WTC11 (cell line): ENCODE measurements around the gene CPLX3. TPM values are rescaled to one million over a fixed set of nuclear protein-coding genes. Genes with fewer than 3 reads are reported as not detected.

ENCODE experiments used
- ATAC-seq: fragments of 200-7000 bp; cut with Tn5 transposase; 2 replicates; pipeline ENCODE4 v1.10.0; 2021; ENCODE audit warnings: mild to moderate bottlenecking, moderate library complexity
- CTCF ChIA-PET: fragments of 300-600 bp; sonication (Branson Sonifier 250); formaldehyde crosslinking; loops from one replicate; lab custom pipeline; 2021; ENCODE audit warnings: antibody characterized with exemption; lab: Charles Lee
- POLR2A ChIA-PET: fragments of 350-600 bp; sonication (Branson Sonifier 250); formaldehyde crosslinking; loops from one replicate; lab custom pipeline; 2021; ENCODE audit warnings: antibody characterized with exemption; lab: Charles Lee
- DNase-seq: peaks from one replicate; pipeline ENCODE4 v3.0.0; 2021; ENCODE audit warnings: low spot score
- H3K27ac Mint-ChIP-seq: 2 replicates; pipeline ENCODE4 v1.8.0; 2021; ENCODE audit warnings: mixed read lengths
- H3K27me3 Mint-ChIP-seq: 2 replicates; pipeline ENCODE4 v1.8.0; 2021; ENCODE audit warnings: low read depth, mild to moderate bottlenecking, moderate library complexity, mixed read lengths
- H3K36me3 Mint-ChIP-seq: 2 replicates; pipeline ENCODE4 v1.8.0; 2021; ENCODE audit warnings: mixed read lengths
- H3K4me1 Mint-ChIP-seq: 2 replicates; pipeline ENCODE4 v1.8.0; 2022; ENCODE audit warnings: mixed read lengths
- H3K4me3 Mint-ChIP-seq: 2 replicates; pipeline ENCODE4 v1.8.0; 2021; ENCODE audit warnings: mild to moderate bottlenecking, moderate library complexity, mixed read lengths
- H3K9me3 Mint-ChIP-seq: 2 replicates; pipeline ENCODE4 v1.8.0; 2021; ENCODE audit warnings: mixed read lengths
- AR ChIP-seq: fragments of 250-450 bp; sonication (Bioruptor Pico); IDR thresholded peaks from 2 replicates; pipeline ENCODE4 v1.9.0; 2021; ENCODE audit warnings: mild to moderate bottlenecking
- GRHL2 ChIP-seq: fragments of 250-450 bp; sonication (Bioruptor Pico); IDR thresholded peaks from 2 replicates; pipeline ENCODE4 v1.8.0; 2022; ENCODE audit warnings: mild to moderate bottlenecking, moderate library complexity; ENCODE audit not compliant: insufficient replicate concordance, severe bottlenecking
- GTF2I ChIP-seq: fragments of 250-450 bp; sonication (Bioruptor Pico); conservative IDR thresholded peaks from 2 replicates; pipeline ENCODE4 v1.4.0; 2021; ENCODE audit warnings: mild to moderate bottlenecking
- IRF1 ChIP-seq: sonication (generic); formaldehyde crosslinking; IDR thresholded peaks from 2 replicates; pipeline ENCODE4 v1.8.0; 2023; ENCODE audit warnings: missing genetic modification reagents
- IRF2 ChIP-seq: sonication (generic); formaldehyde crosslinking; IDR thresholded peaks from 2 replicates; pipeline ENCODE4 v1.8.0; 2022; ENCODE audit warnings: low read depth, missing genetic modification reagents, borderline replicate concordance
- JUN ChIP-seq: sonication (generic); formaldehyde crosslinking; IDR thresholded peaks from 2 replicates; pipeline ENCODE4 v1.8.0; 2023; ENCODE audit warnings: mild to moderate bottlenecking, missing genetic modification reagents
- KAT7 ChIP-seq: sonication (generic); formaldehyde crosslinking; IDR thresholded peaks from 2 replicates; pipeline ENCODE4 v1.8.1; 2023; ENCODE audit warnings: missing genetic modification reagents, mild to moderate bottlenecking, borderline replicate concordance
- PRRX2 ChIP-seq: fragments of 250-450 bp; sonication (Bioruptor Pico); IDR thresholded peaks from 2 replicates; pipeline ENCODE4 v1.8.0; 2021; ENCODE audit warnings: mild to moderate bottlenecking
- RORB ChIP-seq: fragments of 250-450 bp; sonication (Bioruptor Pico); IDR thresholded peaks from 2 replicates; pipeline ENCODE4 v1.9.0; 2021; ENCODE audit warnings: mild to moderate bottlenecking
- SMAD3 ChIP-seq: sonication (generic); formaldehyde crosslinking; IDR thresholded peaks from 2 replicates; pipeline ENCODE4 v1.8.0; 2022; ENCODE audit warnings: missing genetic modification reagents, mild to moderate bottlenecking, borderline replicate concordance
- ZNF121 ChIP-seq: sonication (generic); formaldehyde crosslinking; IDR thresholded peaks from 2 replicates; pipeline ENCODE4 v1.8.0; 2023; ENCODE audit warnings: missing genetic modification reagents
- ZSCAN18 ChIP-seq: fragments of 250-450 bp; sonication (Bioruptor Pico); IDR thresholded peaks from 2 replicates; pipeline ENCODE4 v2.1.2; 2022; ENCODE audit warnings: mild to moderate bottlenecking, moderate library complexity
- total RNA-seq: library from RNA; stranded (reverse); gene quantifications from 3 replicates; pipeline ENCODE4 v1.2.3, GENCODE V29; 2021
- TF ChIP-seq, protein P1 (sequence below): sonication (generic); formaldehyde crosslinking; IDR thresholded peaks from 2 replicates; pipeline ENCODE4 v1.8.1; 2023; ENCODE audit warnings: mild to moderate bottlenecking, moderate library complexity, missing genetic modification reagents
- TF ChIP-seq, protein P2 (sequence below): fragments of 200-600 bp; IDR thresholded peaks from 2 replicates; pipeline ENCODE4 v1.8.0; 2022; ENCODE audit warnings: antibody characterized with exemption
- TF ChIP-seq, protein P3 (sequence below): sonication (generic); formaldehyde crosslinking; IDR thresholded peaks from 2 replicates; pipeline ENCODE4 v1.8.1; 2023; ENCODE audit warnings: mild to moderate bottlenecking, missing genetic modification reagents
- TF ChIP-seq, protein P4 (sequence below): sonication (generic); formaldehyde crosslinking; IDR thresholded peaks from 2 replicates; pipeline ENCODE4 v1.8.0; 2022; ENCODE audit warnings: missing genetic modification reagents
- TF ChIP-seq, protein P5 (sequence below): sonication (generic); formaldehyde crosslinking; conservative IDR thresholded peaks from 2 replicates; pipeline ENCODE4 v1.8.1; 2023; ENCODE audit warnings: mild to moderate bottlenecking, low read depth, missing genetic modification reagents, moderate library complexity

CPLX3 gene
- total RNA-seq, 1 experiment from 2014 or later: 0.09 TPM

- TF ChIP-seq AR (CRISPR knock-in tag) (no peak), SMAD3 (no peak), ZNF121 (no peak)
- TF ChIP-seq, protein P1, sequence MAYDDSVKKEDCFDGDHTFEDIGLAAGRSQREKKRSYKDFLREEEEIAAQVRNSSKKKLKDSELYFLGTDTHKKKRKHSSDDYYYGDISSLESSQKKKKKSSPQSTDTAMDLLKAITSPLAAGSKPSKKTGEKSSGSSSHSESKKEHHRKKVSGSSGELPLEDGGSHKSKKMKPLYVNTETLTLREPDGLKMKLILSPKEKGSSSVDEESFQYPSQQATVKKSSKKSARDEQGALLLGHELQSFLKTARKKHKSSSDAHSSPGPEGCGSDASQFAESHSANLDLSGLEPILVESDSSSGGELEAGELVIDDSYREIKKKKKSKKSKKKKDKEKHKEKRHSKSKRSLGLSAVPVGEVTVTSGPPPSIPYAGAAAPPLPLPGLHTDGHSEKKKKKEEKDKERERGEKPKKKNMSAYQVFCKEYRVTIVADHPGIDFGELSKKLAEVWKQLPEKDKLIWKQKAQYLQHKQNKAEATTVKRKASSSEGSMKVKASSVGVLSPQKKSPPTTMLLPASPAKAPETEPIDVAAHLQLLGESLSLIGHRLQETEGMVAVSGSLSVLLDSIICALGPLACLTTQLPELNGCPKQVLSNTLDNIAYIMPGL: no peak
- TF ChIP-seq, protein P2, sequence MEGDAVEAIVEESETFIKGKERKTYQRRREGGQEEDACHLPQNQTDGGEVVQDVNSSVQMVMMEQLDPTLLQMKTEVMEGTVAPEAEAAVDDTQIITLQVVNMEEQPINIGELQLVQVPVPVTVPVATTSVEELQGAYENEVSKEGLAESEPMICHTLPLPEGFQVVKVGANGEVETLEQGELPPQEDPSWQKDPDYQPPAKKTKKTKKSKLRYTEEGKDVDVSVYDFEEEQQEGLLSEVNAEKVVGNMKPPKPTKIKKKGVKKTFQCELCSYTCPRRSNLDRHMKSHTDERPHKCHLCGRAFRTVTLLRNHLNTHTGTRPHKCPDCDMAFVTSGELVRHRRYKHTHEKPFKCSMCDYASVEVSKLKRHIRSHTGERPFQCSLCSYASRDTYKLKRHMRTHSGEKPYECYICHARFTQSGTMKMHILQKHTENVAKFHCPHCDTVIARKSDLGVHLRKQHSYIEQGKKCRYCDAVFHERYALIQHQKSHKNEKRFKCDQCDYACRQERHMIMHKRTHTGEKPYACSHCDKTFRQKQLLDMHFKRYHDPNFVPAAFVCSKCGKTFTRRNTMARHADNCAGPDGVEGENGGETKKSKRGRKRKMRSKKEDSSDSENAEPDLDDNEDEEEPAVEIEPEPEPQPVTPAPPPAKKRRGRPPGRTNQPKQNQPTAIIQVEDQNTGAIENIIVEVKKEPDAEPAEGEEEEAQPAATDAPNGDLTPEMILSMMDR: peak; percentile 98
These were observed 26.4 kb upstream of the CPLX3 start (continued) for GRCh38 chr15:74799856-74800558.

DNA sequence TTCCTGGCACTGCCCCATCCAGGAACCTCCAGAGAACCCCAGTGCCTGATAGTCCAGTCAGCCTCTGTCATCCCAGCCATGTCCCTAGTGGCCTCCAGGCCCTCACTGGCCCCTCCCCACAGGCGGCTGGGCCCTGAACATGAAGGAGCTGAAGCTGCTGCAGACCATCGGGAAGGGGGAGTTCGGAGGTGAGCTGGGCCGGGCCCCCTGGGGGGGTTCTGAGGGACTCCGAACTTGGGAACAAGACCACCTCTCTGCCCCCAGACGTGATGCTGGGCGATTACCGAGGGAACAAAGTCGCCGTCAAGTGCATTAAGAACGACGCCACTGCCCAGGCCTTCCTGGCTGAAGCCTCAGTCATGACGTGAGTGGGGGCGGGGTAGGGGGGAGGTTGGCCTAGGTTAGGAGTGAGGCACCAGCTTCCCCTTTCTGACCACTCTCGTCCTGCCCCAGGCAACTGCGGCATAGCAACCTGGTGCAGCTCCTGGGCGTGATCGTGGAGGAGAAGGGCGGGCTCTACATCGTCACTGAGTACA lies 25.8 kb upstream of the CPLX3 start:
- TF ChIP-seq KAT7 (CRISPR knock-in tag) (no peak), RORB (CRISPR knock-in tag) (no peak), IRF1 (CRISPR knock-in tag) (no peak), ZSCAN18 (CRISPR knock-in tag) (no peak), PRRX2 (CRISPR knock-in tag) (no peak), GRHL2 (CRISPR knock-in tag) (no peak), JUN (CRISPR knock-in tag) (no peak), SMAD3 (no peak), IRF2 (CRISPR knock-in tag) (no peak), GTF2I (no peak)
- TF ChIP-seq, protein P3, sequence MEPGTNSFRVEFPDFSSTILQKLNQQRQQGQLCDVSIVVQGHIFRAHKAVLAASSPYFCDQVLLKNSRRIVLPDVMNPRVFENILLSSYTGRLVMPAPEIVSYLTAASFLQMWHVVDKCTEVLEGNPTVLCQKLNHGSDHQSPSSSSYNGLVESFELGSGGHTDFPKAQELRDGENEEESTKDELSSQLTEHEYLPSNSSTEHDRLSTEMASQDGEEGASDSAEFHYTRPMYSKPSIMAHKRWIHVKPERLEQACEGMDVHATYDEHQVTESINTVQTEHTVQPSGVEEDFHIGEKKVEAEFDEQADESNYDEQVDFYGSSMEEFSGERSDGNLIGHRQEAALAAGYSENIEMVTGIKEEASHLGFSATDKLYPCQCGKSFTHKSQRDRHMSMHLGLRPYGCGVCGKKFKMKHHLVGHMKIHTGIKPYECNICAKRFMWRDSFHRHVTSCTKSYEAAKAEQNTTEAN (CRISPR knock-in tag): no peak
- TF ChIP-seq, protein P4, sequence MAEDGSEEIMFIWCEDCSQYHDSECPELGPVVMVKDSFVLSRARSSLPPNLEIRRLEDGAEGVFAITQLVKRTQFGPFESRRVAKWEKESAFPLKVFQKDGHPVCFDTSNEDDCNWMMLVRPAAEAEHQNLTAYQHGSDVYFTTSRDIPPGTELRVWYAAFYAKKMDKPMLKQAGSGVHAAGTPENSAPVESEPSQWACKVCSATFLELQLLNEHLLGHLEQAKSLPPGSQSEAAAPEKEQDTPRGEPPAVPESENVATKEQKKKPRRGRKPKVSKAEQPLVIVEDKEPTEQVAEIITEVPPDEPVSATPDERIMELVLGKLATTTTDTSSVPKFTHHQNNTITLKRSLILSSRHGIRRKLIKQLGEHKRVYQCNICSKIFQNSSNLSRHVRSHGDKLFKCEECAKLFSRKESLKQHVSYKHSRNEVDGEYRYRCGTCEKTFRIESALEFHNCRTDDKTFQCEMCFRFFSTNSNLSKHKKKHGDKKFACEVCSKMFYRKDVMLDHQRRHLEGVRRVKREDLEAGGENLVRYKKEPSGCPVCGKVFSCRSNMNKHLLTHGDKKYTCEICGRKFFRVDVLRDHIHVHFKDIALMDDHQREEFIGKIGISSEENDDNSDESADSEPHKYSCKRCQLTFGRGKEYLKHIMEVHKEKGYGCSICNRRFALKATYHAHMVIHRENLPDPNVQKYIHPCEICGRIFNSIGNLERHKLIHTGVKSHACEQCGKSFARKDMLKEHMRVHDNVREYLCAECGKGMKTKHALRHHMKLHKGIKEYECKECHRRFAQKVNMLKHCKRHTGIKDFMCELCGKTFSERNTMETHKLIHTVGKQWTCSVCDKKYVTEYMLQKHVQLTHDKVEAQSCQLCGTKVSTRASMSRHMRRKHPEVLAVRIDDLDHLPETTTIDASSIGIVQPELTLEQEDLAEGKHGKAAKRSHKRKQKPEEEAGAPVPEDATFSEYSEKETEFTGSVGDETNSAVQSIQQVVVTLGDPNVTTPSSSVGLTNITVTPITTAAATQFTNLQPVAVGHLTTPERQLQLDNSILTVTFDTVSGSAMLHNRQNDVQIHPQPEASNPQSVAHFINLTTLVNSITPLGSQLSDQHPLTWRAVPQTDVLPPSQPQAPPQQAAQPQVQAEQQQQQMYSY (CRISPR knock-in tag): no peak
- TF ChIP-seq, protein P5, sequence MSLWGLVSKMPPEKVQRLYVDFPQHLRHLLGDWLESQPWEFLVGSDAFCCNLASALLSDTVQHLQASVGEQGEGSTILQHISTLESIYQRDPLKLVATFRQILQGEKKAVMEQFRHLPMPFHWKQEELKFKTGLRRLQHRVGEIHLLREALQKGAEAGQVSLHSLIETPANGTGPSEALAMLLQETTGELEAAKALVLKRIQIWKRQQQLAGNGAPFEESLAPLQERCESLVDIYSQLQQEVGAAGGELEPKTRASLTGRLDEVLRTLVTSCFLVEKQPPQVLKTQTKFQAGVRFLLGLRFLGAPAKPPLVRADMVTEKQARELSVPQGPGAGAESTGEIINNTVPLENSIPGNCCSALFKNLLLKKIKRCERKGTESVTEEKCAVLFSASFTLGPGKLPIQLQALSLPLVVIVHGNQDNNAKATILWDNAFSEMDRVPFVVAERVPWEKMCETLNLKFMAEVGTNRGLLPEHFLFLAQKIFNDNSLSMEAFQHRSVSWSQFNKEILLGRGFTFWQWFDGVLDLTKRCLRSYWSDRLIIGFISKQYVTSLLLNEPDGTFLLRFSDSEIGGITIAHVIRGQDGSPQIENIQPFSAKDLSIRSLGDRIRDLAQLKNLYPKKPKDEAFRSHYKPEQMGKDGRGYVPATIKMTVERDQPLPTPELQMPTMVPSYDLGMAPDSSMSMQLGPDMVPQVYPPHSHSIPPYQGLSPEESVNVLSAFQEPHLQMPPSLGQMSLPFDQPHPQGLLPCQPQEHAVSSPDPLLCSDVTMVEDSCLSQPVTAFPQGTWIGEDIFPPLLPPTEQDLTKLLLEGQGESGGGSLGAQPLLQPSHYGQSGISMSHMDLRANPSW (CRISPR knock-in tag): no peak
- CTCF ChIA-PET: interaction anchor here (0.7 to 2.6 kb wide), 15 partner anchors 9 to 169 kb away, joined by 3 to 24 read pairs (median 5); partner anchors contain the start of genes CPLX3 and CSK
- Mint-ChIP-seq H3K36me3 (peaks cover 7% of the 10 kb centered on the region; the same call in 1 of the 2 replicates), H3K27ac (no peak overlapping the region), H3K9me3 (no peaks in the 10 kb centered on the region), H3K4me3 (no peak overlapping the region), H3K4me1 (0 out of 2 replicates have a peak, but pooled peaks cover 2% of the 10 kb centered on the region), H3K27me3 (no peaks in the 10 kb centered on the region)
- ATAC-seq: peak; percentile 8
- no peak for DNase-seq
- POLR2A ChIA-PET: interaction anchor here (0.6 kb wide), 1 partner anchor 56 kb away, joined by 8 read pairs; no protein-coding TSS in a partner anchor
